Activated naive CD4-positive, alpha-beta T cell treated with anti-CD3 and anti-CD28 coated beads, Interleukin-2, amount 50 U/mL, for 24 hours (primary cell): ENCODE data around the gene CRELD1.
A peak's percentile ranks its signal among the peaks of the same experiment; 100 is the strongest.

Experiments
- H3K27ac Mint-ChIP-seq: one replicate; pipeline ENCODE4 v1.8.0; 2021; ENCODE audit warnings: mild to moderate bottlenecking, mixed read lengths
- H3K27me3 Mint-ChIP-seq: one replicate; pipeline ENCODE4 v1.8.0; 2021; ENCODE audit warnings: mixed read lengths
- H3K36me3 Mint-ChIP-seq: one replicate; pipeline ENCODE4 v1.8.0; 2021; ENCODE audit warnings: mixed read lengths
- H3K4me1 Mint-ChIP-seq: one replicate; pipeline ENCODE4 v1.8.0; 2021; ENCODE audit warnings: mixed read lengths
- H3K4me3 Mint-ChIP-seq: one replicate; pipeline ENCODE4 v1.8.0; 2021; ENCODE audit warnings: mild to moderate bottlenecking, mixed read lengths
- H3K9me3 Mint-ChIP-seq: one replicate; pipeline ENCODE4 v1.8.0; 2021; ENCODE audit warnings: mixed read lengths

CRELD1 gene

GRCh38 chr3:9915254-9916141 is 18.1 kb upstream of the CRELD1 start:
- peaks cover 9% of the 10 kb centered on the region for H3K4me1 Mint-ChIP-seq
- no peaks in the 10 kb centered on the region for H3K36me3 Mint-ChIP-seq
- peaks cover 2% of the 10 kb centered on the region for H3K27me3 Mint-ChIP-seq
- peak overlapping the region; percentile 78 for H3K4me3 Mint-ChIP-seq
- H3K27ac Mint-ChIP-seq, result peak overlapping the region; percentile 51
- no peaks in the 10 kb centered on the region for H3K9me3 Mint-ChIP-seq

DNA sequence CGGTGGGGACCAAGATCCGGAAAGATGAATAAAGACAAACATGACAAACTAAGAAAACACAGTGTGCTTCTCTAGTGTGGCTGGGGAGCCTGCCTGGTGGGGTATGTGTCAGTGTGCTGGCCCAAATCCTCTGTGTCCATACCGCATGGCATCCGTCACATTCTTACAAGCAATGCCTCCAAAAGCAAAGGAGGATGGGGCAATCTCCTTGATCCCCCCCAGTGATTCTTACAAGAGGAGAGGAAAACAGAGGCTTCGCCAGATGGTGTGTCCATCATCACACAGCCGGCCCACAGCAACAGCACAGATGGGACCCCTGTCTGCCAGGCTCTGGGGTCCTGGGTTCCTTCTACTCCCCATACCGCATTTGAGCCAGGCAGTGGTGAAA is 17.3 kb upstream of the CRELD1 start:
- H3K27me3 Mint-ChIP-seq, result peaks cover 2% of the 10 kb centered on the region
- H3K4me1 Mint-ChIP-seq, result peaks cover 9% of the 10 kb centered on the region
- H3K36me3 Mint-ChIP-seq, result no peaks in the 10 kb centered on the region
- no peaks in the 10 kb centered on the region for H3K9me3 Mint-ChIP-seq
- no peak overlapping the region for H3K27ac Mint-ChIP-seq
- H3K4me3 Mint-ChIP-seq, result peak overlapping the region; percentile 69

- no peaks in the 10 kb centered on the region for H3K36me3 Mint-ChIP-seq
- no peaks in the 10 kb centered on the region for H3K9me3 Mint-ChIP-seq
- H3K27ac Mint-ChIP-seq, result peak within 1 kb of the TSS; percentile 51
- peaks cover 9% of the 10 kb centered on the region for H3K4me1 Mint-ChIP-seq
- H3K4me3 Mint-ChIP-seq, result peak within 1 kb of the TSS; percentile 78
- H3K27me3 Mint-ChIP-seq, result peaks cover 2% of the 10 kb centered on the region
Measured at GRCh38 chr3:9916734-9917680, 16.6 kb upstream of the CRELD1 start, which contains the start of gene IL17RC. Gene IL17RC (plus strand): TSS chr3:9917098. CDS start chr3:9917316, 218 bp downstream.

DNA sequence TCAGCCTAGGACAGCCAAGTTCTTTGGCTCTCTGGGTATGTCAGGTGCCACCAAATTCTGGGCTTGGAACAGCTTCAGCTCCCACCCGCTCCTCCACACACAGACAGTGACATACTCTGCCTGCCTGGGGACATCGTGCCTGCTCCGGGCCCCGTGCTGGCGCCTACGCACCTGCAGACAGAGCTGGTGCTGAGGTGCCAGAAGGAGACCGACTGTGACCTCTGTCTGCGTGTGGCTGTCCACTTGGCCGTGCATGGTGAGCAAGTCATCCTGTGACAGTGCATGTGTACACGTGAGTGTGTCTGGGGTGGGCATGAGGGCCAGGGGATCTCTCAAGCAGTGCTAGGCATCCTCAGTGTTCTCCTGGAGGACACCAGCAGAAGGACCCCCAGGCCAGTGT is 15.8 kb upstream of the CRELD1 start:
- H3K4me3 Mint-ChIP-seq, result no peak overlapping the region
- H3K27me3 Mint-ChIP-seq, result no peaks in the 10 kb centered on the region
- H3K36me3 Mint-ChIP-seq, result no peaks in the 10 kb centered on the region
- H3K9me3 Mint-ChIP-seq, result no peaks in the 10 kb centered on the region
- H3K27ac Mint-ChIP-seq, result no peak overlapping the region
- peaks cover 5% of the 10 kb centered on the region for H3K4me1 Mint-ChIP-seq

- H3K9me3 Mint-ChIP-seq, result no peaks in the 10 kb centered on the region
- H3K4me3 Mint-ChIP-seq, result no peak overlapping the region
- H3K27me3 Mint-ChIP-seq, result no peaks in the 10 kb centered on the region
- no peaks in the 10 kb centered on the region for H3K36me3 Mint-ChIP-seq
- H3K27ac Mint-ChIP-seq, result no peak overlapping the region
- H3K4me1 Mint-ChIP-seq, result peaks cover 5% of the 10 kb centered on the region
Measured at GRCh38 chr3:9918261-9919038, 15.2 kb upstream of the CRELD1 start.

DNA sequence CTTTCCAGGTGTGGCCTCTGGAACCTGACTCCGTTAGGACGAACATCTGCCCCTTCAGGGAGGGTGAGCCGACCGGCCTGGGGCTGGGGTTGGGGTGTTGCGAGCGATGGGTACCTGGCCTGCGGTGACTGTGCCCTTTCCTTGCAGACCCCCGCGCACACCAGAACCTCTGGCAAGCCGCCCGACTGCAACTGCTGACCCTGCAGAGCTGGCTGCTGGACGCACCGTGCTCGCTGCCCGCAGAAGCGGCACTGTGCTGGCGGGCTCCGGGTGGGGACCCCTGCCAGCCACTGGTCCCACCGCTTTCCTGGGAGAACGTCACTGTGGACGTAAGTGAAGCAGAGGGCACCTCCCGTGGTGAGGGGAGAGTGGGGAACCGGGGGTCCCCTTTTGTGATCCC is 5.5 kb upstream of the CRELD1 start:
- peaks cover 2% of the 10 kb centered on the region for H3K27me3 Mint-ChIP-seq
- H3K27ac Mint-ChIP-seq, result no peak overlapping the region
- H3K9me3 Mint-ChIP-seq, result no peaks in the 10 kb centered on the region
- peaks cover 10% of the 10 kb centered on the region for H3K4me1 Mint-ChIP-seq
- H3K4me3 Mint-ChIP-seq, result no peak overlapping the region
- H3K36me3 Mint-ChIP-seq, result no peaks in the 10 kb centered on the region

- H3K27ac Mint-ChIP-seq, result peak overlapping the region; percentile 46
Measured at GRCh38 chr3:9930804-9931418, 2.7 kb upstream of the CRELD1 start.

DNA sequence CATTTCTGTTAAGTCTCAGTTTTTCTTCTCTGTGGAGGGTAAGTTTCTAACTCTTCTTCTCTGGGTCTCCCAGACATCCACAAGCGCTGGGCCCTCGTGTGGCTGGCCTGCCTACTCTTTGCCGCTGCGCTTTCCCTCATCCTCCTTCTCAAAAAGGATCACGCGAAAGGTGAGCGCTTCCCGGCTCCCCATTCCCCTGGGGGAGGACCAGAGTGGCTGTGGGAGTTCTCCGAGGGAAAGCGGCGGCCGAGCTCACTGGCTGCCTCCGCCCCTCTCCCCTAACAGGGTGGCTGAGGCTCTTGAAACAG is 1.1 kb upstream of the CRELD1 start:
- peaks cover 38% of the 10 kb centered on the region for H3K4me1 Mint-ChIP-seq

More at GRCh38 chr3:9930804-9931418, 2.7 kb upstream of the CRELD1 start:
- peaks cover 30% of the 10 kb centered on the region for H3K4me1 Mint-ChIP-seq
- peaks cover 8% of the 10 kb centered on the region for H3K36me3 Mint-ChIP-seq
- no peaks in the 10 kb centered on the region for H3K9me3 Mint-ChIP-seq
- peak overlapping the region; percentile 15 for H3K4me3 Mint-ChIP-seq
- H3K27me3 Mint-ChIP-seq, result no peaks in the 10 kb centered on the region

DNA sequence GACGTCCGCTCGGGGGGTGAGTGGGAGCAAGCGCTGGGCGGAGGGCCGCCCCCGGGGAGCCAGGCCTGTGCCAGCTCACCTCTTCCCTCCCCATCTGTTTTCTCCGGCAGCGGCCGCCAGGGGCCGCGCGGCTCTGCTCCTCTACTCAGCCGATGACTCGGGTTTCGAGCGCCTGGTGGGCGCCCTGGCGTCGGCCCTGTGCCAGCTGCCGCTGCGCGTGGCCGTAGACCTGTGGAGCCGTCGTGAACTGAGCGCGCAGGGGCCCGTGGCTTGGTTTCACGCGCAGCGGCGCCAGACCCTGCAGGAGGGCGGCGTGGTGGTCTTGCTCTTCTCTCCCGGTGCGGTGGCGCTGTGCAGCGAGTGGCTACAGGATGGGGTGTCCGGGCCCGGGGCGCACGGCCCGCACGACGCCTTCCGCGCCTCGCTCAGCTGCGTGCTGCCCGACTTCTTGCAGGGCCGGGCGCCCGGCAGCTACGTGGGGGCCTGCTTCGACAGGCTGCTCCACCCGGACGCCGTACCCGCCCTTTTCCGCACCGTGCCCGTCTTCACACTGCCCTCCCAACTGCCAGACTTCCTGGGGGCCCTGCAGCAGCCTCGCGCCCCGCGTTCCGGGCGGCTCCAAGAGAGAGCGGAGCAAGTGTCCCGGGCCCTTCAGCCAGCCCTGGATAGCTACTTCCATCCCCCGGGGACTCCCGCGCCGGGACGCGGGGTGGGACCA is 632 bp upstream of the CRELD1 start:
- H3K27me3 Mint-ChIP-seq, result no peaks in the 10 kb centered on the region
- H3K4me3 Mint-ChIP-seq, result peak overlapping the region; percentile 99
- peak overlapping the region; percentile 99 for H3K27ac Mint-ChIP-seq
- H3K9me3 Mint-ChIP-seq, result no peaks in the 10 kb centered on the region
- peaks cover 38% of the 10 kb centered on the region for H3K4me1 Mint-ChIP-seq
- peaks cover 8% of the 10 kb centered on the region for H3K36me3 Mint-ChIP-seq

More for the DNA sequence above, 1.1 kb upstream of the CRELD1 start:
- H3K9me3 Mint-ChIP-seq, result no peaks in the 10 kb centered on the region
- peaks cover 8% of the 10 kb centered on the region for H3K36me3 Mint-ChIP-seq
- H3K4me3 Mint-ChIP-seq, result peak overlapping the region; percentile 99
- peak overlapping the region; percentile 99 for H3K27ac Mint-ChIP-seq
- no peaks in the 10 kb centered on the region for H3K27me3 Mint-ChIP-seq

DNA sequence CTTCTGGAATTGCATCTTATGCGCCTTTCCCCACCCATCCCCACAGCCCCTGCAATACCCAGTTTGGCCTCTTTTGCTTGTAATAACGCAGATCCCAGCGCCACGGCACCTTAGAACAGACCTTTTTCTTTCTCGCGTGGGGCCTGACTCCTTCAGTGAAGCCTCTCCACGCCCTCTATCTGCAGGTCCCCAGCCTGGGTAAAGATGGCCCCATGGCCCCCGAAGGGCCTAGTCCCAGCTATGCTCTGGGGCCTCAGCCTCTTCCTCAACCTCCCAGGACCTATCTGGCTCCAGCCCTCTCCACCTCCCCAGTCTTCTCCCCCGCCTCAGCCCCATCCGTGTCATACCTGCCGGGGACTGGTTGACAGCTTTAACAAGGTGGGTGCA is 594 bp downstream of the CRELD1 start:
- Mint-ChIP-seq H3K36me3 (peaks cover 8% of the 10 kb centered on the region), H3K4me3 (peak overlapping the region; percentile 99), H3K27me3 (no peaks in the 10 kb centered on the region), H3K27ac (peak overlapping the region; percentile 99), H3K4me1 (peaks cover 38% of the 10 kb centered on the region), H3K9me3 (no peaks in the 10 kb centered on the region)

- Mint-ChIP-seq H3K4me3 (peak overlapping the region; percentile 99), H3K9me3 (no peaks in the 10 kb centered on the region), H3K27me3 (no peaks in the 10 kb centered on the region), H3K36me3 (peaks cover 8% of the 10 kb centered on the region), H3K27ac (peak overlapping the region; percentile 41), H3K4me1 (peaks cover 38% of the 10 kb centered on the region)
Measured at GRCh38 chr3:9934993-9935392, 1.4 kb downstream of the CRELD1 start.

GRCh38 chr3:9935966-9936510 is 2.4 kb downstream of the CRELD1 start:
- H3K9me3 Mint-ChIP-seq, result no peaks in the 10 kb centered on the region
- H3K4me3 Mint-ChIP-seq, result peak overlapping the region; percentile 99
- H3K27ac Mint-ChIP-seq, result no peak overlapping the region
- H3K27me3 Mint-ChIP-seq, result no peaks in the 10 kb centered on the region
- peaks cover 38% of the 10 kb centered on the region for H3K4me1 Mint-ChIP-seq
- H3K36me3 Mint-ChIP-seq, result peaks cover 8% of the 10 kb centered on the region

DNA sequence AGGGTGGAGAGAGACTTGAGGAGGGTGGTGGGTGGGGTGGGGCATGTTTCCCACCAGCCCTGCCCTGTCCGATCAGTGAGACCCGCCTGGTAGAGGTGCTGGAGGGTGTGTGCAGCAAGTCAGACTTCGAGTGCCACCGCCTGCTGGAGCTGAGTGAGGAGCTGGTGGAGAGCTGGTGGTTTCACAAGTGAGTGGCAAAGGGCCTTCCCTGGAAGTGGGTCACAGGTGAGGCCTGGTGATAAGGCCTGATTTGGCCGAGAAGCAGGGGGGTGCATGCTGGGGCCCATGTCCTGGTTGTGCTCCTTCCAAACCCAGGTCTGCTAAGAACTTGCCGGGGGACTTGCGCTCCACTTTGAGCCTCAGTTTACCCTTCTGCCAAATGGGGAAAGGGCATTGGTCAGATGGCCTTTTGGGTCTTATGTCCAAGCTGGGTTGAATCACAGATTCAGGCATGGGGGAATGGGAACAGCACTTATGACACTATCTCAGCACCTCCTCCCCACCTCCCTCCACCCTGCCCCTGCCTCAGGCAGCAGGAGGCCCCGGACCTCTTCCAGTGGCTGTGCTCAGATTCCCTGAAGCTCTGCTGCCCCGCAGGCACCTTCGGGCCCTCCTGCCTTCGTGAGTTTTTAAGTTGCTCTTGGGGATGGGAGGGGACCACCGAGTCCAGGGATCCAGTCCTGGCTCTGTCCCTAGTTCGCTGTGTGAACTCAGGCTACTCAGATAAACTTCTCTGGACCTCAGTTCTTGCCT is 4.0 kb downstream of the CRELD1 start:
- Mint-ChIP-seq H3K4me1 (peaks cover 28% of the 10 kb centered on the region), H3K36me3 (peaks cover 10% of the 10 kb centered on the region), H3K9me3 (no peaks in the 10 kb centered on the region), H3K27ac (no peak overlapping the region), H3K4me3 (no peak overlapping the region), H3K27me3 (no peaks in the 10 kb centered on the region)

GRCh38 chr3:9938966-9939365 is 5.3 kb downstream of the CRELD1 start:
- peaks cover 27% of the 10 kb centered on the region for H3K4me1 Mint-ChIP-seq
- no peaks in the 10 kb centered on the region for H3K9me3 Mint-ChIP-seq
- H3K27me3 Mint-ChIP-seq, result no peaks in the 10 kb centered on the region
- peaks cover 13% of the 10 kb centered on the region for H3K36me3 Mint-ChIP-seq
- H3K27ac Mint-ChIP-seq, result no peak overlapping the region
- H3K4me3 Mint-ChIP-seq, result no peak overlapping the region
